ENCODE measurements around the gene KLHL24.
"Not testable (repeated sequence)": the region's sequence is repeated elsewhere in the genome, so short reads cannot be mapped to it uniquely, and the experiment has no call there.

Gene KLHL24

GRCh38 chr3:183688874-183689273 is 53.5 kb downstream of the KLHL24 start:
- intact Hi-C loops (cut with DNase I): no loop called here
- no peak for DNase-seq

GRCh38 chr3:183689621-183690020 is 54.2 kb downstream of the KLHL24 start:
- DNase-seq; intact Hi-C loops (cut with DNase I): not testable (repeated sequence)

- intact Hi-C loops (cut with DNase I): no loop called here
Observed at GRCh38 chr3:183690402-183690995, 55.1 kb downstream of the KLHL24 start.

GRCh38 chr3:183692436-183692835 is 57.0 kb downstream of the KLHL24 start:
- peak in 1 of 42 donors; percentile 17 for DNase-seq
- intact Hi-C loops (cut with DNase I): no loop called here

More at GRCh38 chr3:183690402-183690995, 55.1 kb downstream of the KLHL24 start:
- DNase-seq: no peak

GRCh38 chr3:183695569-183696364 is 60.3 kb downstream of the KLHL24 start:
- DNase-seq: peak in 1 of 42 donors; percentile 22

GRCh38 chr3:183697123-183697609 is 61.7 kb downstream of the KLHL24 start:
- DNase-seq: peak in 1 of 42 donors; percentile 26
- intact Hi-C loops (cut with DNase I): no loop called here

More at GRCh38 chr3:183695569-183696364, 60.3 kb downstream of the KLHL24 start:
- intact Hi-C loops (cut with DNase I): no loop called here

- intact Hi-C loops (cut with DNase I): loop anchor here (2.0 kb wide), 1 partner anchor 61 kb away; no protein-coding TSS in a partner anchor
- peak in 40 of 42 donors; percentile 18 to 85 (median 73) for DNase-seq
Observed at GRCh38 chr3:183697610-183698317, 62.3 kb downstream of the KLHL24 start, which contains the start of gene YEATS2. Gene YEATS2, plus strand, starts transcription at chr3:183697797. Its CDS starts 17,366 bp downstream, at chr3:183715163.

- intact Hi-C loops (cut with DNase I): loop anchor here (2.0 kb wide), 1 partner anchor 62 kb away; no protein-coding TSS in a partner anchor
- peak in 35 of 42 donors; percentile 9 to 64 (median 32) for DNase-seq
Observed at GRCh38 chr3:183698318-183698751, 62.9 kb downstream of the KLHL24 start.

- intact Hi-C loops (cut with DNase I): loop anchor here (2.0 kb wide), 1 partner anchor 62 kb away; no protein-coding TSS in a partner anchor
Observed at GRCh38 chr3:183698756-183699155, 63.3 kb downstream of the KLHL24 start.

GRCh38 chr3:183699238-183699947 is 64.0 kb downstream of the KLHL24 start:
- peak in 1 of 42 donors; percentile 36 for DNase-seq
- intact Hi-C loops (cut with DNase I): loop anchor here (2.0 kb wide), 1 partner anchor 63 kb away; no protein-coding TSS in a partner anchor

More at GRCh38 chr3:183698756-183699155, 63.3 kb downstream of the KLHL24 start:
- peak in 21 of 42 donors; percentile 14 to 69 (median 29) for DNase-seq

GRCh38 chr3:183701744-183702143 is 66.3 kb downstream of the KLHL24 start:
- DNase-seq: no peak
- intact Hi-C loops (cut with DNase I): no loop called here

- DNase-seq; intact Hi-C loops (cut with DNase I): not testable (repeated sequence)
Observed at GRCh38 chr3:183703892-183704291, 68.5 kb downstream of the KLHL24 start.

GRCh38 chr3:183710231-183710630 is 74.8 kb downstream of the KLHL24 start:
- intact Hi-C loops (cut with DNase I): no loop called here
- DNase-seq: no peak

GRCh38 chr3:183711516-183711915 is 76.1 kb downstream of the KLHL24 start:
- intact Hi-C loops (cut with DNase I): no loop called here
- peak in 1 of 42 donors; percentile 30 for DNase-seq

GRCh38 chr3:183714622-183715021 is 79.2 kb downstream of the KLHL24 start:
- intact Hi-C loops (cut with DNase I): no loop called here
- no peak for DNase-seq

GRCh38 chr3:183718012-183718411 is 82.6 kb downstream of the KLHL24 start:
- no peak for DNase-seq
- intact Hi-C loops (cut with DNase I): no loop called here

- intact Hi-C loops (cut with DNase I): no loop called here
- peak in 12 of 42 donors; percentile 4 to 52 (median 22) for DNase-seq
Observed at GRCh38 chr3:183725387-183725786, 90.0 kb downstream of the KLHL24 start.

- no peak for DNase-seq
- intact Hi-C loops (cut with DNase I): no loop called here
Observed at GRCh38 chr3:183728204-183728603, 92.8 kb downstream of the KLHL24 start.
